COLO668 (cell line): ENCODE results near the gene PFKFB4.
"Not testable (repeated sequence)": the region's sequence is repeated elsewhere in the genome, so short reads cannot be mapped to it uniquely, and the experiment has no call there.

Source experiments
- DNase-seq: peaks from one replicate; lab custom pipeline; 2025; ENCODE audit not compliant: unreplicated experiment; lab: John Stamatoyannopoulos, UW

PFKFB4 gene

DNA sequence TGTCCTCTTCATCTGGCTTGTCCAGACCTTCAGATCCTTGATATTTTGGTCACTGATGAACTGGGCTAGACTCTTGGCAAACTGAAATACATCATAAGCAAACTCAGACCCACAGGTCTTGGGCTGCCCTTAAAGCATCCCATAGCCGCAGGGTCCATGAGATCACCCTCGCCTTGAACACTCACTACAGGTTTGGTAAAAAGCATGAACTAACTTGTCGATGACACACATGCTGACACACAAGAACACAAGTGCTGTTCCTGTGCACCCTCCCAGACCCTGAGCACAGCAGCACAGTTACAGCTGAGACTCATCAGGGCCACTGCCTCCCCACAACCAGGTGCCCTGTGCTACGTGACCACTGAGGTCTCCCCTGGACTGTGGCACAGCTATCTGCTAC lies 21.0 kb downstream of the PFKFB4 start:
- DNase-seq: no peak

DNA sequence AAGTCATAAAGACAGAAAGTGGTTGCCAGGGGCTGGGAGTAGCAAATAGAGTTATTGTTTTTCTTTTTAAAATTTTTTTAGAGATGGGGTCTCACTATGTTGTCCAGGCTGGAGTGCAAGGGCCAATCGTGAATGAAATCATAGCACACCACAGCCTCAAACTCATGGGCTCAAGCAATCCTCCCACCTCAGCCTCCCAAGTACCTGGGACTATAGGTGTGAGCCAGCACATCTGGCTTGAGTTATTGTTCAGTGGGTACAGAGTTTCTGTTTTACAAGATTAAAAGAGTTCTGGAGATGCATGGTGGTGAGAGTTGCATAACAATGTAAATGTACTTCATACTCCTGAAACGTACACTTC lies 23.6 kb downstream of the PFKFB4 start:
- no peak for DNase-seq

DNA sequence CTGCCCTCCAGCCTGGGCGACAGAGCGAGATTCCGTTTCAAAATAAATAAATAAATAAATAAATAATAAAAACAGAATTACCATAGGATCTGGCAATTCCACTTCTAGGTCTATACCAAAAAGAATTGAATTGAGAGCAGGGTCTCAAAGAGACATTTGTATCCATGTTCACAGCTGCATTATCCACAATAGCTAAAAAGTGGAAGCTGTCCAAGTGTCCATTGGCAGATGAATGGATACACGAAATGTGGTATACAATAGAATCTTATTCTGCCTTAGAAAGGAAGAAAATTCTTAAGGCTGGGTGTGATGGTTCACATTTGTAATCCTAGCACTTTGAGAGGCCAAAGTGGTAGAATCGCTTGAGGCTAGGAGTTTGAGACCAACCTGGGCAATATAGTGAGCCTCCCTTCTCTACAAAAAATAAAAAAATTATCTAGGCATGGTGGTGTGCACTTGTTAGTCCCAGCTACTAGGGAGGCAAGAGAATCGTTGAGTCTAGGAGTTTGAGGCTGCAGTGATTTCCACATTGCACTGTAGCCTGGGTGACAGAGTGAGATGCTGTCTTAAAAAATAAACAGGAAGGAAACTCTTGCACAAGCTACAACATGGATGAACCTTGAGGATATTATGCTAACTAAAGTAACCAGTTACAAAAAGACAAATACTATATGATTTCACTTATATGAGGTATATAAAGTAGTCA lies 24.2 kb downstream of the PFKFB4 start:
- no peak for DNase-seq

DNA sequence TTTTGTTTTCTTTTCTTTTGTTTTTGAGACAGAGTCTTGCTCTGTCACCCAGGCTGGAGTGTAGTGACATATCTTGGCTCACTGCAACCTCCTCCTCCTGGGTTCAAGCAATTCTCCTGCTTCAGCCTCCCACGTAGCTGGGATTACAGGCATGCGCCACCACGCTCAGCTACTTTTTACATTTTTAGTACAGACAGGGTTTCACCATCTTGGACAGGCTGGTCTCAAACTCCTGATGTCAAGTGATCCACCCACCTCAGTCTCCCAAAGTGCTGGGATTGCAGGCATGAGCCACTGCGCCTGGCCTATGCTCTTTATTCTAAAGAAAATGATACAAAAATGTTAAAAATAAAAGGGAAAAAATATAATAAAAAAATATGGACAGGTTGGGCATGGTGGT lies 25.9 kb downstream of the PFKFB4 start:
- not testable (repeated sequence) for DNase-seq

DNA sequence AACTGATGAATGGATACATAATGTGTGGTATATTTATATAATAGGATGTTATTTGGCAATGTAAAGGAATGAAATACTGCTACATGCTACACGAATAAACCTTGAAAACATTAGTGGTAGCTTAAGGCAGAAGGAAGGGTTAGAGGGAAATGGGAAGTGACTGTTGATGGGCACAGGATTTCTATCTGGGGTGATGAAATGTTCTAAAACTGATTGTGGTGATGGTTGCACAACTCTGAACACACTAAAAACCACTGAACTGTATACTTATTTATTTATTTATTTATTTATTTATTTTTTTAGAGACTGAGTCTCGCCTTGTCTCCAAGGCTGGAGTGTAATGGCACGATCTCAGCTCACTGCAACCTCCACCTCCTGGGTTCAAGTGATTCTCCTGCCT lies 27.8 kb downstream of the PFKFB4 start:
- no peak for DNase-seq

DNA sequence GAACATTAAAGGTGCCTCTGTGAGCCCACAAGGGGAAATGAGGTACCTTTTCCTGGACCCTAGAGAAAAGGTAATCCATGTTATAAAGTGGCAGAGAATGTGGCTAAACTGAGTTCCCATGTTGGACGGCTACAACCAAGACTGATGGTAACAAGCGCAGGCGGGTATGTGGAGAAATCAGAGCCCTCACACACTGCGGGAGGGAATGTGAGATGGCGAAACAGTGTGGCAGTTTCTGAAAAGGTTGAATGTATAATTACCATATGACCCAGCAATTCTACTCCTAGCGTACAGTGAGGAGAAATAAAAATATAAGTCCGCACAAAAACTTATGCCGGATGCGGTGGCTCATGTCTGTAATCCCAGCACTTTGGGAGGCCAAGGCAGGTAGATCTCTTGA lies 28.6 kb downstream of the PFKFB4 start:
- no peak for DNase-seq

DNA sequence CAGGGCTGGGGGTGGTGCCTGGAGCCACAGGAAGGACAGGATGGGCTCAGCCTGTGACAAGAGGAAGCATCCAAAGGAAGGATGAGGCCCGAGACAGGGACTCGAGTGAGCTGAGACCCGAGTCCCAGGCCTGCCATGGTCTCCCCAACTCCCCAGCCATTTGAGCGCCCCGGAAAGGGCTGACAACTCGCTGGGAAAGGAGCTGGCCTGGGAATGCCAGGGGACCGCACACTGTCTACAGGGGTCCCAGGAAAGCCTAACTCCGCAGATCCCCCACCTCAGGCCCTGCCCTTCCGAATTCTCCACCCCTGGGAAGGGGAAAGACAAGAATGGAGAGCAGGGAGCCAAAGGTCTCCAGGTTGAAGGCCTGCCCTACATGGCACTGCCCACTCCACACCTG lies 31.6 kb downstream of the PFKFB4 start:
- DNase-seq: no peak

DNA sequence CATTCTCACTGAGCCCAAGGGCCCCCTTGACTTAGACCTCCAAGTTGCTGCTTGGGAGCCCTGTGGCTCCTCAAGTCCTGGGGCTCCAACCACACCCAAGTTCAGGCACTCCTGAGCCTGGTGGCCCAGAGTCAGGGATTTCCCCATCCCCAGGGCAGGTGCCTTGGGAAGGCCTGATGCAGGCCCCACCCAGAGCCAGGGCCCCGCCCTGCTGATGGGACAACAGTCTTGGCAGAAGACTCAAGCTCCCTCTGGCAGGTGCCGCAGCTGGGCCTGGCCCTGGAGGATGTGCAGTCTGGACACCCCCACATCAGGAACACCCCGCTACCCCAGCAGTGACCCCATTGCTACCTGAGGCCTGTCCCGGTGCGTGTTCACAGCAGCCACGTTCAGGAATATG lies 35.0 kb downstream of the PFKFB4 start:
- no peak for DNase-seq

DNA sequence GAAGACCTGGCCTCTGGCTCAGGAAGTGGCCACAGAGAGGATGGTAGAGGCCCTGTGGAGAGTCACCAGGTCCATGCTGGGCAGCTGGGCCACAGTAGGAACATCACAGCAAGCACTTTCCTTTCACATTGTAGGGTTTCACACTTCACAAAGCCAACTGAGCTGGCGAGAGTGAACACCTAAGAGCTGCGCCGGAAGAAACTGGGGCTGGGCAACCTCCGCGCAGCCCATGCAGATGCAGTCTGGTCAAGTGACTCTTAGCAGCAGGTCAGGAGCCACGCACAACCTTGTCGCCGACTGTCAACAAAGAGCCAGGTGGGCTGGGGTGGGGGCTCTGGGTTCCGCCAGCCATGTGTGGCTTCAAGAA lies 37.3 kb downstream of the PFKFB4 start:
- DNase-seq: no peak

DNA sequence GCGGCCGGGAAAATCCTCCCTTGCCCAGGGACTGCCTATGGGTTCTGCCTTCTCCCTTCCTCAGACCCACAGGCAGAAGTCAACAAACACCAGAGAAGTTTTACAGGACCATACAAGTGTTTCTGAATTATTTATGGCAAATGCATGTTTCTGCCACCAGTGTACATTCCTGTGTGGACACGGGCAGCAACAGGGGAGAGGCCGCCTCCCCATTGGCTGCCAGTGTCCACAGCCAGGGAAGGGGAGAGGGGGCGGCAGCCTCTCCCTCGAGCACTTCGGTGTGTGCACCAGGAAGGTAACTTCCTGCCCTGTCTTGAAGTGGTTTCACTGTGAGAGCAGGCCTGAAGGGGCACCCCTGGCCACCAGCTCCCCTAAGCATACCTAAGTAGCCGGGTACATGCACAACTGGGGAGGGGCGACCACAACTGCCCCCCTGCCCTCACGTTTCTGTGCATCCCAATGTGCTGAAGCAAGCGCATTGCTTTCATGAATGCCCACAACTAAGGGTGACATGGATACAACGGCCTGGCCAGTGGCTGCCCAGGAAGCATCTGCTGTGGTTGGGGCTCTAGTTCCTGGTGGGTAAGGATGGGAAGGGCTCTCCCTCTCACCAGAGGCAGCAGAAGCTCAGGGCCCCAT lies 37.8 kb downstream of the PFKFB4 start:
- DNase-seq: no peak

DNA sequence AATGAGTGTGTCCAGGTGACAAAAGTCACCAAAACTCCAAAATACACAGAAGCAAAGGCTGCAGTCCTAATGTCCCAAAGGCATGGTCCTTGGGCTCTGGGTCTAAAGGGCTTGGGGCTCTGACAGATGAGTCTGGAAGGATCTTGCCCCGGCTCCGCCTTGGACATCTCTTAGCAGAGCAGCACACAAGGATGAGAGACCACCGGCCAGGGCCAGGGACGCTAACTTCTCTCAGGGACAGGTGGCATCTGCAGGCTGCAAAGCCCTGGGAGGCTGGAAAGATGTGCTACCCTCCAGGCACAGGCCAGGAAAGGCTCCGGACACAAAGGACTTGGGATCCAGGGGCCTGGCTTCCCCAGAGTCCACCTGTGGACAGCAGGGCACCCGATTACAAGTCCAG lies 38.5 kb downstream of the PFKFB4 start:
- DNase-seq: no peak

DNA sequence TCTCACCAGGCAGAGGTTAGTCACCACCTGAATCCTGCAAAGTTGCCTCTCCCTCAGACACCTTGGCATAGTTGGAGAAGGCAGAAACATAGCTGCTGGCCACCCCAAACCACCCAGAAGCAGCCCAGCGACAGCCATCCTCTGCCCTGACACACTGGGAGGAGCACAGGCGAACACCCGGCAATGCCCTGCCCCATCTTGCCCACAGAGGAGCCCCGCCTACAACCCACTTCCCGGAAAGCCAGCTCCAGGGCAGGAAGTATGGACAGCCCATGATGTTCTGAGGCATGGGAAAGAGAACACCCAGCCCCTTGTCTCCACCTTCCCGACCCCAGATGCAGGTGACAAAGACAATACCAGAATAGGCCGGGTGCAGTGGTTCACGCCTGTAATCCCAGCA lies 40.0 kb downstream of the PFKFB4 start:
- DNase-seq: no peak

DNA sequence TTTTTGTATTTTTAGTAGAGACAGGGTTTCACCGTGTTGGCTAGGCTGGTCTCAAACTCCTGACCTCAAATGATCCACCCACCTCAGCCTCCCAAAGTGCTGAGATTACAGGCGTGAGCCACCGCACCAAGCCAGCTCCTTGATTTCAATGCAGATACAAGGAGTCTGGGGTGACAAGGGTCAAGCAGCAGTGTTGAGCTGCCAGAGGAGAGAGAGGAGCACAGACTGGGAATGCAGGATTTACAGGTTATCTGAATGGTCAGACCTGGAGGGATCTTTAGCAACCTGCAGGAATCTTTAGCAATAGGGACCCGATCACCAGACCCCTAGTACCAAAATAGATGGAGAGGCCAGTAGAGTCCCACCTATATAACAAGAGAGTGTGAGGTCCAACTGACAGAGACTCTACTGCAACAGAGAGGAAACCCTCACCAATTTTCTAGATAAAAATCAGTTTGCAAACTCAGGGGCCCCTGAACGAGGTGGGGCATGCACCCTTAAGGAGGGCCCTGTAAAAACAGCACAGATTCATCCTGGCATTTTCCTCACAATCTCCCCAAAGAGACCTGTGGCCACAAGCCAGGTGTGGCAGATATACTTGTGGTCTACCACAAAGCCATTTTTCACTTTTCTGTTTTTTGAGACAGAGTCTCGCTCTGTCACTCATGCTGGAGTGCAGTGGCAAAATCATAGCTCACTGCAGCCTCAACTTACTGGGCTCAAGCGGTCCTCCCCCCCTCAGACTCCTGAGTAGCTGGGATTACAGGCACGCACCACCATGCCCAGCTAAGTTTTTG lies 42.0 kb downstream of the PFKFB4 start:
- no peak for DNase-seq

DNA sequence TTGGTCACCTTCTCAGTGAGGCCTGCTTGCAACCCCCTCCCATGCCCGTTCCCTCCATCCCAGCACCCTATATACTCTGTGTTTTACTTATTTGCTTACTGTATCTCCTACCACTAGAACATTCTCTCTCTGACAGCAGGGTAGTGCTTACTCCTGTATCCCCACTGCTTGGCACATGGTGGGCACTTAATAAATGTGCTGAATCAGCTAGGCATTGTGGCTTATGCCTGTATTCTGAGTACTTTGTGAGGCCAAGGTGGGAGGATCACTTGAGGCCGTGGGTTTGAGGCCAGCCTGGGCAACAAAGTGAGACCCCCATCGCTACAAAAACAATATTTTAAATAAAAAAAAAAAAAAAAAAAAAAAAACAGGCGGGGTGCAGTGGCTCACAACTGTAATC lies 45.1 kb downstream of the PFKFB4 start:
- DNase-seq: no peak

DNA sequence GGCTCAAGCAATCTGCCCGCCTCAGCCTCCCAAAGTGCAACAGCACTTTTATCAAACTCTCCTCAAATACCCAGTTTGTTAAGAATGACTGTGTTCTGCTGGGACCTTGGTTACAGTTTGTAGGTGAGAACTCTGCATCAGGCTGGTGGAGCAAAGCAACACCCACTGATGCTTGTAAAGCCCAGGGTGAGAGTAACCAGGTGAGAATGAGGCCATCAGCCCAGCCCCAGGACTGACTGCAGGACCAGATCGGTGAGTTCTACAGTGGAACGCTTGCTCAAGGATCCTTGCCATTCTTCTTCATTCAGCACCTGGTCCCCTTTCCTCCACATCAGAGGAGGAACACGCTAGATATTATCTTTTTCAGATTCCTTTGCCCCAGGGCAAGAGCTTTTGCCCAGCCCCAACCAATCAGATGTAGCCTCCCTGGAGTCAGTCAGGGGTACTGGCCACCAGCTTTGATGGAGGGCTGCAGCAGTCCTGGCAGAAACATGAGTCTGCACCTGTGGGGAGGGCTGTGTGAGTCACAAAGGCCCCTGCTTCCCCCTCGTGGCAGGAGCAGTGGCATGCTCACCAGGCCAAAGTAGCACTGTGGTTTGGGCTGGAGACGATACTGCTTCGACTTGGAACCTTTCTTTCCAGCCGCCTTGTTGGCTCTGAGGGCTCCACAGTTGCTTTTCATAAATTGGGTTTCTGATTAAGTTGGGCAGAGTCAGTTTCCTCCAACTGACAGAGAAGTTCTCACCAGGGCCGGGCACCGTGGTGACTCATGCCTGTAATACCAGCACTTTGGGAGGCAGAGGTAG lies 49.1 kb downstream of the PFKFB4 start:
- peak; percentile 65 for DNase-seq

DNA sequence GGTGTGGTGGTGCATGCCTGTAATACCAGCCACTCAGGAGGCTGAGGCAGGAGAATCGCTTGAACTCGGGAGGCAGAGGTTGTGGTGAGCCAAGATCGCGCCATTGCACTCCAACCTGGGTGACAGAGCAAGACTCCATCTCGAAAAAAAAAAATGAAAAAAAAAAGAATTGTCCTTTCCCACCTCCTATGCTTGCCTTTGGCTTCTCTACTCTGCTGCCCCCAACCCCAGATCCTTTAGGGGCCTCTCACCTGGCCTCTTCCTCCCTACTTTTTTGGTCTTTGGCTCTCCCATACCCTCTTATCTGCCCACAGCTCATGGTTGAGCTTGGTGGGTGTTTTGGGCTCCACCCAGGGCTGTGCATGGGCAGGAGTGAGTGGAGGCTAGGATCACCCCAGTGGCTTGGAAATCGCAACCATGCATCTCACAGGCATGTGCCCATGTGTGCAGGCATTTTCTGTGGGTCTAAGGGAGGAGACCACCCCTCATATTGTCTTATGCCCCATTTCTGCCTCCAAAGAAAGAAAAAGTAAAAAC lies 50.6 kb downstream of the PFKFB4 start:
- no peak for DNase-seq

DNA sequence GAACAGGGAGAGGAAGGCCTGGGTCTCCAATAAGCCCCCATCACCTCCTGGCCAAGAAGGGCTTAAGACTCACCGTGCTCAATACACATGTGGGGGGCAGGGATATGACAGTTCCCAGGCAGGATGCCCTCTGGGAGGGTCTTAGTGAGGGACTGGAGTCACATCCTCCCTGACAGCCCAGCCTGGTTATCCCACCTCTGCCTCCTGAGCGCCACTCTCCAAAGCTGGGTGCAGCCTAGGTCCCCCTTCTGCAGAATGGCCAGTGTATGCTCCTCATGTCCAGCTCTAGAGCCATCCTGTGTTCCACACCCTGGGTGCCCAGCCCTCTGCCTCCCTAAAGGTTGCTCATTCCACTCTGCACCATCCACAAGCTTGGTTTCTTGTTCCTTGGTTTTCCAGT lies 51.5 kb downstream of the PFKFB4 start:
- no peak for DNase-seq

DNA sequence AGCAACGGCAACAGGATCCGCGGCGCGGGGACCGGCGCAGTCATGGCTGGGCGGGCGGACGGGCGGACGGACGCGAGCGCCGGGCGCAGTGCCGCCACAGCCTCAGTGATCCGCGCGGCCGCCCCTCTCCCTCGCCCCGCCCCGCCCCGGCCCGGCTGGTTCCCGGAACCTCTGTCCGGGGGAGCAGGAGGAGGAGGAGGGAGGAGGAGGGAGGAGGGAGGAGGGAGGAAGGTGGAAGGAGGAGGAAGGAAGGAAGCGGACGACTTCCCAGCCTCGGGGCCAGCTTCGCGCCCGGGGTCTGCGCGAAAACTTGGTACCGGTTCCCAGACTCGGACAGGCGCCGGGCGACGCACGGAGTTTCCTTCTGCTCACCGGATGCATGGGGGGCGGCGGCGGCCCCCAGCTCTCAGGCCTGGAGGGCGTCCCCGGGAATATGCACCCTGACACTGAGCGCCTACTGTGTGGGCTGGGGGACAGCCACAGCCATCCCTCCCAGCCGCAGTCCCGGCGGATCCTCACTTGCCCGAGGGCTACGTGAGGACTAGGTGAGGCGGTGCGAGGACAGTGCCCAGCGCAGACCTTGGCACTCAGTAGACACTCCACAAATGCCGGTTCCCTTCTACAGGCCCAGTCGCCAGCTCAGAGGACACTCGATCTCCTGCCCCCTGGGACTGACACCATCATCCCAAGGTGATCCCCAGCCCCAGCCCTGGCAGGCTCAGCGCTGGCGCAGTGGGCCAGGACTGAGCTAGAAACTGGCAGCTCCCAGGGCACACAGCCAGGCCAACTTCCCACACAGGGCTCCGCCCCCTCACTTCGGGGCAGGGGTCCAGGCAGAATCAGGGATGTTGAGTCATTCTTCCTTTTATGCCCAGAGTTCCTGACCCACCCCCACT lies 52.3 kb downstream of the PFKFB4 start, which contains the start of gene SHISA5:
TSS of gene SHISA5 (minus strand) at position 124 of the 896 bp plus-strand sequence. CDS start at position 44, 80 bp downstream.
- DNase-seq: peak; percentile 39

DNA sequence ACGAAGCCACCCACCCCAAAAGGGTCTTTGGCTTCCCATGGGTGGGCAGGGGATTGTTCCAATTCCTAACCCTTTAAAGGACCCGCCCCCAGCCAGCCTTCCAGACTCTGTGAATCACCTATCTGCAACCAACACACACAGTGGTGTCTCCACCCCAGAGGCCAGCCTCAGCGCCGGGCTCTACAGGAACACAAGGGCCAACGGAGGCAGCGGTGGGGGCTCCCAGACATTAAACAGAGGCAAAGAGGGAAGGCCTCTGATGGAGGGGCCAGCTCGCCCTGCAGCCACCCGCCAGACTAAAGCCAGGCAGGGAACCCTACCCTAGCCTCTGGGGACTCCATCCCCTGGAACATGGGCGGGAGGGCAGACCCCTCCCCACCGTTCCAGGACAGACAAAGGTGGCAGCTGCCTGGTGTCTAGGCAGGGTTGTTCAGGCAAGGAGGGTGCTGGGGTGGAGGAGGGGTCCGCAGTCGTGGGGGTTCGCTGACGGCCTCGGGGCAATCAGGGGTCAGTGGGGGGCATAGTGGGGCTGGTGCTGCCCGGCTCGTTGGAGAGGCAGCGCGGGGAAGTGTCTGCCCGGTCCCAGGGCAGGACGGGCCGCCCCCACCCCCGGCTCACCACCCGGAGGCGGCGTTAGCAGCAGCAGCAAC lies 53.1 kb downstream of the PFKFB4 start:
- no peak for DNase-seq

DNA sequence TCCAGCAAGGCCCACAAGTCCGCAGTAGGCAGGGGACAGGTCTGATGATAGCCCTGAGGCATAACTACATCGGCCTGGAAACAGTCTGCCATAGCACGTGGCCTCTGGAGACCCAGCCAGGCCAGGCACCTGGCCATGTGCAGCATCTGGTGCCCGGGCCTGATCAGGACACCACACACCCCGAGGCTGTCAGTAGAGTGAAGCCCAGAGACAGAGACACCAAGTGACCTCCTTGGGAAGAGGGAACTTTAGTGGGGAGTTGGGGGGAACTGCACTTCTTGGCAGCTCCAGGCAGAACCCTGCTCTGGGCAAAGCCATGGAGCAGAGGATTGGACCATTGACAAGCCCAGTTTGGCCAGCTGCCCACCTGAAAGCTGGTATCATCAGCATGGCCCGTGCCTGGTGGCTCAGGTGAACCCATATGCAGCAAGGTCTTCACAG lies 53.9 kb downstream of the PFKFB4 start:
- DNase-seq: no peak
